Neural crest cell (in vitro differentiated cells): Measurements from ENCODE around the gene IFT81. TPM values are rescaled to one million over a fixed set of nuclear protein-coding genes. Genes with fewer than 3 reads are reported as not detected.

Source experiments
- DNase-seq: peaks from one replicate; pipeline ENCODE4 v3.0.0; 2021; ENCODE audit warnings: low read depth, mixed read lengths, low spot score
- H3K27ac Mint-ChIP-seq: one replicate; pipeline ENCODE4 v1.8.0; 2021; ENCODE audit warnings: mild to moderate bottlenecking, mixed read lengths; ENCODE audit not compliant: unreplicated experiment
- H3K27me3 Mint-ChIP-seq: 2 replicates; pipeline ENCODE4 v1.8.0; 2021; ENCODE audit warnings: low read depth, mild to moderate bottlenecking, mixed read lengths
- H3K36me3 Mint-ChIP-seq: 2 replicates; pipeline ENCODE4 v1.8.0; 2021; ENCODE audit warnings: low read depth, mild to moderate bottlenecking, mixed read lengths
- H3K4me1 Mint-ChIP-seq: 2 replicates; pipeline ENCODE4 v1.8.0; 2021; ENCODE audit warnings: mixed read lengths
- H3K4me3 Mint-ChIP-seq: one replicate; pipeline ENCODE4 v1.8.0; 2021; ENCODE audit warnings: mild to moderate bottlenecking, mixed read lengths
- H3K9me3 Mint-ChIP-seq: 2 replicates; pipeline ENCODE4 v1.8.0; 2021; ENCODE audit warnings: mixed read lengths
- CTCF ChIP-seq: fragments of 200-600 bp; sonication (generic); conservative IDR thresholded peaks from 2 replicates; pipeline ENCODE4 v1.5.0; 2021; ENCODE audit warnings: antibody characterized with exemption, mild to moderate bottlenecking
- total RNA-seq: library from RNA; stranded (reverse); gene quantifications from 2 replicates; pipeline ENCODE4 v1.2.1, GENCODE V29; 2021

Gene IFT81
- total RNA-seq, 1 donor from 2014 or later, result 40.4 TPM

- no peak overlapping the region for H3K4me3 Mint-ChIP-seq
- peaks cover 17% of the 10 kb centered on the region for H3K36me3 Mint-ChIP-seq
- no peak for TF ChIP-seq CTCF
- peaks cover 3% of the 10 kb centered on the region for H3K4me1 Mint-ChIP-seq
- DNase-seq, result no peak
- H3K27ac Mint-ChIP-seq, result no peak overlapping the region
- no peaks in the 10 kb centered on the region for H3K27me3 Mint-ChIP-seq
- H3K9me3 Mint-ChIP-seq, result no peaks in the 10 kb centered on the region
Observed at GRCh38 chr12:110165540-110166159, 41.5 kb downstream of the IFT81 start.

- H3K27ac Mint-ChIP-seq, result no peak overlapping the region
- peaks cover 18% of the 10 kb centered on the region for H3K36me3 Mint-ChIP-seq
- TF ChIP-seq CTCF, result no peak
- H3K4me1 Mint-ChIP-seq, result peaks cover 16% of the 10 kb centered on the region
- no peaks in the 10 kb centered on the region for H3K27me3 Mint-ChIP-seq
- no peak overlapping the region for H3K4me3 Mint-ChIP-seq
- DNase-seq, result no peak
- H3K9me3 Mint-ChIP-seq, result no peaks in the 10 kb centered on the region
Observed at GRCh38 chr12:110168732-110169455, 44.7 kb downstream of the IFT81 start.

GRCh38 chr12:110170535-110171185 is 46.5 kb downstream of the IFT81 start:
- no peak for DNase-seq
- Mint-ChIP-seq H3K9me3 (no peaks in the 10 kb centered on the region), H3K4me1 (peaks cover 16% of the 10 kb centered on the region), H3K27me3 (no peaks in the 10 kb centered on the region), H3K4me3 (no peak overlapping the region), H3K27ac (no peak overlapping the region), H3K36me3 (peaks cover 21% of the 10 kb centered on the region)
- TF ChIP-seq CTCF, result no peak

- Mint-ChIP-seq H3K4me1 (peaks cover 16% of the 10 kb centered on the region), H3K27me3 (no peaks in the 10 kb centered on the region), H3K9me3 (no peaks in the 10 kb centered on the region), H3K4me3 (no peak overlapping the region), H3K36me3 (peaks cover 22% of the 10 kb centered on the region), H3K27ac (no peak overlapping the region)
- no peak for DNase-seq
- TF ChIP-seq CTCF, result no peak
Observed at GRCh38 chr12:110171186-110171538, 47.0 kb downstream of the IFT81 start.

- Mint-ChIP-seq H3K27ac (no peak overlapping the region), H3K4me3 (no peak overlapping the region), H3K4me1 (peaks cover 16% of the 10 kb centered on the region), H3K27me3 (no peaks in the 10 kb centered on the region), H3K9me3 (no peaks in the 10 kb centered on the region), H3K36me3 (peaks cover 23% of the 10 kb centered on the region)
- no peak for TF ChIP-seq CTCF
- no peak for DNase-seq
Observed at GRCh38 chr12:110171636-110172035, 47.5 kb downstream of the IFT81 start.
